NCI-H1417 treated with DMSO at 0.1 percent for 48 hours (cell line): ENCODE measurements around the gene ANKRD36B.
"Not testable (repeated sequence)": the region's sequence is repeated elsewhere in the genome, so short reads cannot be mapped to it uniquely, and the experiment has no call there.

Experiments used
- DNase-seq: peaks from one replicate; lab custom pipeline; 2025; lab: John Stamatoyannopoulos, UW

The ANKRD36B gene

GRCh38 chr2:97549058-97549457 is 40.6 kb downstream of the ANKRD36B start:
- DNase-seq, result not testable (repeated sequence)

- DNase-seq, result not testable (repeated sequence)
Measured at GRCh38 chr2:97548536-97548935, 41.1 kb downstream of the ANKRD36B start.

GRCh38 chr2:97546711-97547110 is 43.0 kb downstream of the ANKRD36B start:
- no peak for DNase-seq

GRCh38 chr2:97544911-97545310 is 44.8 kb downstream of the ANKRD36B start:
- not testable (repeated sequence) for DNase-seq

- not testable (repeated sequence) for DNase-seq
Measured at GRCh38 chr2:97525904-97526303, 63.8 kb downstream of the ANKRD36B start.

- DNase-seq, result not testable (repeated sequence)
Measured at GRCh38 chr2:97523816-97524215, 65.9 kb downstream of the ANKRD36B start.

- DNase-seq, result not testable (repeated sequence)
Measured at GRCh38 chr2:97522916-97523555, 66.6 kb downstream of the ANKRD36B start.

GRCh38 chr2:97495651-97496050 is 94.0 kb downstream of the ANKRD36B start:
- DNase-seq, result not testable (repeated sequence)

- not testable (repeated sequence) for DNase-seq
Measured at GRCh38 chr2:97490141-97490540, 99.5 kb downstream of the ANKRD36B start.
